A549 (cell line): ENCODE results near the gene CDK14. TPM values are rescaled to one million over a fixed set of nuclear protein-coding genes. Genes with fewer than 3 reads are reported as not detected.

Experiments used
- ATAC-seq, 2 experiments: fragments of 200-7000 bp in 1 of 2; fragments of >200 bp in 1 of 2; cut with Nextera tagmentation in 1 of 2; cut with Tn5 transposase in 1 of 2; 3 replicates each; pipeline versions ENCODE4 v1.8.0 to v1.9.1; 2018 to 2020; ENCODE audit warnings: mild to moderate bottlenecking in 1 of 2, moderate library complexity in 1 of 2
- CTCF ChIA-PET: fragments of 300-600 bp; sonication (Branson Sonifier 250); formaldehyde crosslinking; extraction: SDS; loops from one replicate; lab custom pipeline; 2021; ENCODE audit warnings: antibody characterized with exemption, inconsistent platforms; lab: Yijun Ruan, JAX
- POLR2A ChIA-PET: fragments of 350-600 bp; formaldehyde crosslinking; extraction: SDS; loops from one replicate; lab custom pipeline; 2021; ENCODE audit warnings: antibody characterized with exemption, inconsistent platforms; lab: Yijun Ruan, JAX
- DNase-seq, 2 experiments: peaks; one replicate each; pipeline versions ENCODE4 v3.0.0 to v3.0.0-alpha.2; 2011 to 2016; ENCODE audit warnings: low read depth in 1 of 2, low spot score in 1 of 2
- FAIRE-seq: peaks from 2 replicates; lab custom pipeline; 2011; peaks lifted over from hg19 to GRCh38; lab: Jason Lieb, UNC
- H3K27ac ChIP-seq, 2 experiments: fragments of >200 bp; sonication (Bioruptor Twin); formaldehyde crosslinking; 3 replicates each; pipeline ENCODE4 v1.5.1; 2016 to 2017
- H3K4me1 ChIP-seq: fragments of >200 bp; sonication (Bioruptor Twin); formaldehyde crosslinking; 3 replicates; pipeline ENCODE4 v1.6.1; 2016
- H3K4me2 ChIP-seq: fragments of >200 bp; sonication (Bioruptor Twin); formaldehyde crosslinking; 3 replicates; pipeline ENCODE4 v1.6.1; 2016
- H3K4me3 ChIP-seq: fragments of >200 bp; sonication (Bioruptor Twin); formaldehyde crosslinking; 3 replicates; pipeline ENCODE4 v1.5.1; 2016
- H3K9me3 ChIP-seq: fragments of >200 bp; sonication (Bioruptor Twin); formaldehyde crosslinking; 3 replicates; pipeline ENCODE4 v1.6.1; 2016
- BHLHE40 ChIP-seq: IDR thresholded peaks from 2 replicates; pipeline ENCODE4 v1.6.1; 2012; ENCODE audit warnings: low read depth, low read length, inconsistent platforms
- CEBPB ChIP-seq, 2 experiments: fragments of >200 bp in 1 of 2; sonication (Bioruptor Twin) in 1 of 2; formaldehyde crosslinking in 1 of 2; IDR thresholded peaks; 2 replicates each; pipeline ENCODE4 v1.6.1; 2012 to 2016
- ESRRA ChIP-seq: fragments of 150-350 bp; IDR thresholded peaks from 2 replicates; pipeline ENCODE4 v1.6.1; 2014; ENCODE audit warnings: mild to moderate bottlenecking, low read length, borderline replicate concordance
- HOXA7 ChIP-seq: fragments of 250-450 bp; sonication (Bioruptor Pico); IDR thresholded peaks from 2 replicates; pipeline ENCODE4 v1.5.0; 2020; ENCODE audit warnings: mild to moderate bottlenecking, moderate library complexity
- HOXB13 ChIP-seq: fragments of 250-450 bp; sonication (Bioruptor Pico); IDR thresholded peaks from 2 replicates; pipeline ENCODE4 v1.5.0; 2020; ENCODE audit warnings: low read depth, mild to moderate bottlenecking, moderate library complexity
- MAZ ChIP-seq: fragments of 150-350 bp; IDR thresholded peaks from 2 replicates; pipeline ENCODE4 v1.6.1; 2014; ENCODE audit warnings: antibody characterized with exemption, low read depth, low read length, borderline replicate concordance
- NPAS2 ChIP-seq: fragments of 250-450 bp; sonication (Bioruptor Pico); IDR thresholded peaks from 2 replicates; pipeline ENCODE4 v1.8.0; 2022; ENCODE audit warnings: mild to moderate bottlenecking, moderate library complexity, borderline replicate concordance
- RAD21 ChIP-seq, 2 experiments: fragments of >200 bp in 1 of 2; sonication (Bioruptor Twin) in 1 of 2; formaldehyde crosslinking in 1 of 2; IDR thresholded peaks in 1 of 2; conservative IDR thresholded peaks in 1 of 2; 2 replicates in 1 of 2; 3 replicates in 1 of 2; pipeline ENCODE4 v1.6.1; 2012 to 2018; ENCODE audit warnings: inconsistent platforms in 1 of 2
- RARB ChIP-seq: fragments of 250-450 bp; sonication (Bioruptor Pico); IDR thresholded peaks from 2 replicates; pipeline ENCODE4 v1.8.0; 2021; ENCODE audit warnings: mild to moderate bottlenecking, moderate library complexity
- SREBF2 ChIP-seq: fragments of 450-650 bp; IDR thresholded peaks from 2 replicates; pipeline ENCODE4 v1.6.1; 2014; ENCODE audit warnings: mild to moderate bottlenecking, moderate library complexity
- TP53 ChIP-seq: fragments of 250-450 bp; sonication (Bioruptor Pico); IDR thresholded peaks from 2 replicates; pipeline ENCODE4 v1.5.0; 2021; ENCODE audit warnings: mild to moderate bottlenecking, moderate library complexity
- ZNF302 ChIP-seq: fragments of 250-450 bp; sonication (Bioruptor Pico); IDR thresholded peaks from 2 replicates; pipeline ENCODE4 v1.9.0; 2021; ENCODE audit warnings: inconsistent platforms, mild to moderate bottlenecking, moderate library complexity
- WGBS: methylation state at CpG from one replicate; pipeline ENCODE4 v1.1.6; 2017; ENCODE audit errors: missing lambda C conversion rate; 5-methylcytosine and 5-hydroxymethylcytosine counted together
- polyA plus RNA-seq, 4 experiments: library from polyadenylated mRNA; depleted of rRNA in 3 of 4; stranded (reverse); fragments of >200 nt; fragmentation: RNase III in 1 of 4; extraction: RNeasy Plus Mini Kit Qiagen cat#74134 plus additional on column Dnase treatment in 1 of 4; gene quantifications; 2 replicates in 3 of 4; 3 replicates in 1 of 4; pipeline ENCODE4 v1.2.3, GENCODE V29; 2011 to 2017
- TF ChIP-seq, protein P1 (sequence below): IDR thresholded peaks from 2 replicates; pipeline ENCODE4 v1.6.1; 2012

The CDK14 gene
- polyA plus RNA-seq, 2 of the 4 experiments (the other 2 are of a cell fraction), result 0.21 to 0.23 TPM

- ChIA-PET CTCF (no interaction called here), POLR2A (no interaction called here)
- no peak for FAIRE-seq
- no peak for DNase-seq
- no peak for ATAC-seq
- Histone ChIP-seq H3K4me1 (peaks cover 6% of the 10 kb centered on the region; the same call in 1 of the 3 replicates), H3K4me3 (no peak overlapping the region), H3K9me3 (no peaks in the 10 kb centered on the region), H3K27ac (no peak overlapping the region), H3K4me2 (no peak overlapping the region)
- TF ChIP-seq, protein P1, sequence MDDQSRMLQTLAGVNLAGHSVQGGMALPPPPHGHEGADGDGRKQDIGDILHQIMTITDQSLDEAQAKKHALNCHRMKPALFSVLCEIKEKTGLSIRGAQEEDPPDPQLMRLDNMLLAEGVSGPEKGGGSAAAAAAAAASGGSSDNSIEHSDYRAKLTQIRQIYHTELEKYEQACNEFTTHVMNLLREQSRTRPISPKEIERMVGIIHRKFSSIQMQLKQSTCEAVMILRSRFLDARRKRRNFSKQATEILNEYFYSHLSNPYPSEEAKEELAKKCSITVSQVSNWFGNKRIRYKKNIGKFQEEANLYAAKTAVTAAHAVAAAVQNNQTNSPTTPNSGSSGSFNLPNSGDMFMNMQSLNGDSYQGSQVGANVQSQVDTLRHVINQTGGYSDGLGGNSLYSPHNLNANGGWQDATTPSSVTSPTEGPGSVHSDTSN, result no peak
- no peak for TF ChIP-seq MAZ
- no peak for TF ChIP-seq SREBF2
- WGBS, result 64% methylated on average over 4 of the region's 4 CpGs
Observed at GRCh38 chr7:91250706-91251105, 654.6 kb downstream of the CDK14 start.

- no peak overlapping the region for H3K4me3 ChIP-seq
- 69% methylated on average over 3 of the region's 3 CpGs for WGBS
- DNase-seq, result no peak
- H3K4me2 ChIP-seq, result no peak overlapping the region
- H3K9me3 ChIP-seq, result 0 out of 3 replicates have a peak, but pooled peaks cover 4% of the 10 kb centered on the region
- no peak overlapping the region for H3K27ac ChIP-seq
- POLR2A ChIA-PET, result no interaction called here
- TF ChIP-seq CEBPB (IDR thresholded peaks at IDR 0.05) (no peak), NPAS2 (CRISPR knock-in tag) (no peak), BHLHE40 (no peak), HOXB13 (no peak), TP53 (CRISPR knock-in tag) (no peak), RAD21 (conservative IDR thresholded peaks at IDR 0.05 in 1 of 2, IDR thresholded peaks at IDR 0.05 in 1 of 2) (no peak), ZNF302 (CRISPR knock-in tag) (no peak), ESRRA (no peak), HOXA7 (CRISPR knock-in tag) (no peak), RARB (CRISPR knock-in tag) (no peak)
- TF ChIP-seq, all 56 proteins: peak for 0
- ATAC-seq, result no peak
- no peak for FAIRE-seq
- CTCF ChIA-PET, result no interaction called here
- peaks cover 6% of the 10 kb centered on the region; the same call in 1 of the 3 replicates for H3K4me1 ChIP-seq
Observed at GRCh38 chr7:91251877-91252276, 655.8 kb downstream of the CDK14 start.

Other genes with a start within 250 kb of the CDK14 start
- gene GTPBP10, start 249.6 kb upstream of the CDK14 start, polyA plus RNA-seq (2011; rRNA removed), result 39.6 and 54.9 TPM in 2 replicates
- gene GTPBP10, start 249.6 kb upstream of the CDK14 start, polyA plus RNA-seq (2017; fragmentation: RNase III; extraction: RNeasy Plus Mini Kit Qiagen cat#74134 plus additional on column Dnase treatment), result 16.5 to 18.3 TPM (median 18.0 TPM) in 3 replicates
- gene CLDN12, start 192.9 kb upstream of the CDK14 start, polyA plus RNA-seq (2011; rRNA removed), result 51.3 and 71.7 TPM in 2 replicates
- gene CLDN12, start 192.9 kb upstream of the CDK14 start, polyA plus RNA-seq (2017; fragmentation: RNase III; extraction: RNeasy Plus Mini Kit Qiagen cat#74134 plus additional on column Dnase treatment), result 16.6 to 19.9 TPM (median 17.8 TPM) in 3 replicates
- not detected in 2 replicates for gene PTTG1IP2, start 126.7 kb upstream of the CDK14 start, polyA plus RNA-seq (2011; rRNA removed)
- gene PTTG1IP2, start 126.7 kb upstream of the CDK14 start, polyA plus RNA-seq (2017; fragmentation: RNase III; extraction: RNeasy Plus Mini Kit Qiagen cat#74134 plus additional on column Dnase treatment), result not detected in 3 replicates